Superior temporal gyrus (tissue), 1 donor: ENCODE data around the gene NDC1.
"Not testable (repeated sequence)": the region's sequence is repeated elsewhere in the genome, so short reads cannot be mapped to it uniquely, and the experiment has no call there.

Experiments
- DNase-seq: peaks from one replicate; pipeline ENCODE4 v3.0.0-alpha.2; 2016; ENCODE audit errors: extremely low spot score

Gene NDC1

DNA sequence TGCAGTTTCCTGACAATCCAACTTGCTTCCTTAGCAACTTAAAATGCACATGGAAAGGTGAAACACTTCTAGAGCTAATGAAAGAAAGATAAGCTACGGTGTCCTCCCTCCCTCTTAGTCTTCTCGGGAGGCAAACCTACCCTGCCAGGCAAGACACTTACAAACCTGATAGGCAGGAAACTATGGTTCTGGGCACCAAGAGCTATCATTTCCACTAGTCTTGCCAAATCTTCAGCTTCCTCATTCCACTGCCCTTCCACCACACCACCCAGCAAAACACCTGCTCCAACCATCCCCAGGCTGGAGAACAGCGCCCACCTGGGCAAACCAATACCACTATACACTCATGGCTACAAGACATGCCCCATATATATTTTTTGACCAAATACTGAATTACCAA is 15.2 kb downstream of the NDC1 start:
- DNase-seq, result no peak

DNA sequence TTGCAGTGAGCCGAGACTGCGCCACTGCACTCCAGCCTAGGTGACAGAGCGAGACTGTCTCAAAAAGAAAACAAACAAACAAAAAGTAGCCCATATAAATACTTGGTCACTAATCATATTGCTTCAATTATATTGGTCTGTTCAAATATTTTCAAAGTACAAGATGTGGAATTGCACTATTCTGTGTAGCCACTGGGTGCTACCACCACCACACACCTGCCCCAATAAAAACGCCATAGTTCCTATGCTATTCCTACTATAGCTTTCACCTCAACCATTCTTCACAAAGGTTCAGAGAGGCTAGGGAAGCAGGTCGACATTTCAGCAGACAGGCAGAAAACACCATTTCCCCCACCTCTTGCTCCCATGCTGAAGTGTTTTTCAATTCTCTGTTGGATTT is 16.7 kb downstream of the NDC1 start:
- no peak for DNase-seq

DNA sequence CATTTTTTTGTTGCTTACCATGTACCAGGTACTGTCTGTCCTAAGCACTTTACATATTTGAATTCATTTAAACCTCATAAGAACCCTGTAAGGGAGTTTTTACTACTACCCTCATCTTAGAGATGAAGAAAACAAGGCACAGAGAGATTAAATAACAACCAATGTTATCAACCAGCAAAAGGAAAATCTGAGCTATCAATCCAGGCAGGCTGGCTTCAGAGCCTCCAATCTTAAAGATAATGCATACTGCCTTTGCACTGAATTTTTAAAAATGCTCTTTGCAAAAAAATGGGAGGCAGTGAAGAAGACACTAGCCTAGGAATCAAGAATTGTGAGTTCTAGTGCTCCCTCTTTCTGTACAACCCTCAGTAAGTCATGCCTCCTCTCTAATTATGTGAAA is 18.7 kb downstream of the NDC1 start:
- no peak for DNase-seq

DNA sequence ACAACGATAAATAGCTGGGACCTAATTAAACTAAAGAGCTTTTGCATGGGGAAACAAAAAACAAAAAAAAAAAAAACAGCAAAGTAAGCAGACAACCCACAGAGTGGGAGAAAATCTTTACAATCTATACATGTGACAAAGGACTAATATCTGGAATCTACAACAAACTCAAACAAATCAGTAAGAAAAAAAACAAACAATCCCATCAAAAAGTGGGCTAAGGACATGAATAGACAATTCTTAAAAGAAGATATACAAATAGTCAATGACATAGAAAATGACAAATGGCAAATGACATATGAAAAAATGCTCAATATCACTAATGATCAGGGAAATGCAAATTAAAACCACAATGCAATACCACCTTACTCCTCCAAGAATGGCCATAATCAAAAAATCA is 21.5 kb downstream of the NDC1 start:
- DNase-seq, result not testable (repeated sequence)

DNA sequence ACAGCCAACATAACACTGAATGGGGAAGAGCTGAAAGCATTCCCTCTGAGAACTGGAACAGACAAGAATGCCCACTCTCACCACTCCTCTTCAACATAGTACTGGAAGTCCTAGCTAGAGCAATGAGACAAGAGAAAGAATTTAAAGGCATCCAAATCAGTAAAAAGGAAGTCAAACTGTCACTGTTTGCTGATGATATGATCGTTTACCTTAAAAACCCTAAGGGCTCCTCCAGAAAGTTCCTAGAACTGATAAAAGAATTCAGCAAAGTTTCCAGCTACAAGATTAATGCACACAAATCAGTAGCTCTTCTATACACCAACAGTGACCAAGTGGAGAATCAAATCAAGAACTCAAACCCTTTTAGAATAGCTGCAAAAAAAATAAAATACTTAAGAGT is 22.6 kb downstream of the NDC1 start:
- DNase-seq, result not testable (repeated sequence)

DNA sequence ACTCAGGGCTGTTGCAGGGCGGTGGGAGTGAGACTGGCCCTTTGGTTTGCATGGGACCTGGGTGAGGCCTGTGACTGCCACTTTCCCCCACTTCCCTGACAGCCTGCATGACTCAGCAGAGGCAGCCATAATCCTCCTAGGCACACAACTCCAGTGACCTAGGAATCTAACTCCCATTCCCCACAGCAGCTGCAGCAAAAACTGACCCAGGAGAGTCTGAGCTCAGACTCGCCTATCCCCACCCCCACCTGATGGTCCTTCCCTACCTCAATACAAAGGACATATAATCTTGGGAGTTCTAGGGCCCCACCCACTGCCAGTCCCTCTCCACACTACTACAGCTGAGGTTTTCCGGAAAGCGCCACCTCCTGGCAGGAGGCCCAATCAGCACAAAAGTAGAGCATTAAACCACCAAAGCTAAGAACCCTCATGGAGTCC is 26.7 kb downstream of the NDC1 start:
- no peak for DNase-seq

DNA sequence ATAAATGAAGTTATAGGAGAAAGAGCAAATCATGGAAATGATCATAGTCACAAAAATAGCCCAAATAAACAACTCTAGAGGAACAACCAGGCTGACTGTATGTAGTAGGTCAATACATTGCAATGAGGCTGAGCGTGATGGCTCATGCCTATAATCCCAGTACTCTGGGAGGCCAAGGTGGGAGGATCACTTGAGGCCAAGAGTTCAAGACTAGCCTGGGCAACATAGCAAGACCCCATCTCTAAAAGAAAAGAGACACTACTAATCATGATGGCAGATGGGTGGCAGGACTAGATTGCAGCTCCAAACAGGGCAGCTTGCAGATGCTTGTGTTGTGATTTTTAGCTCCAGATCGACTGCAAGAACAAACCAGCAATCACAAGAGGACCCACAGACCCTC is 27.6 kb downstream of the NDC1 start:
- no peak for DNase-seq

DNA sequence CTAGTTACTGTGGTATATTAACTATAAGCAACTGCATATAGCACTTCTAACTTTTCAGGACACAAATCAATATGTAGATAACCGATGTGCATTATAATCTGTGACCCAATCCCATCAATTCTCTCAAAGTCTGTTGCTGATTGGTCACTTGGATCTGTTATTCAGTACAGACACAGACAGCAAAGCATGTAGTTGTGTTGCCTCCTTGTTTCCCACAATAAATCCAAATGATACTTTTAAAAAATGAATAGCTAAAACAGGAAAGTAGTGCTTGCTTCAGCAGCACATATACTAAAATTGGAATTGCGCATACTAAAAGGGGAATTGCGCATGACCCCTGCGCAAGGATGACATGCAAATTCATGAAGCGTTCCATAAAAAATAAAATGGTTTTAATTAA is 28.1 kb downstream of the NDC1 start:
- no peak for DNase-seq

DNA sequence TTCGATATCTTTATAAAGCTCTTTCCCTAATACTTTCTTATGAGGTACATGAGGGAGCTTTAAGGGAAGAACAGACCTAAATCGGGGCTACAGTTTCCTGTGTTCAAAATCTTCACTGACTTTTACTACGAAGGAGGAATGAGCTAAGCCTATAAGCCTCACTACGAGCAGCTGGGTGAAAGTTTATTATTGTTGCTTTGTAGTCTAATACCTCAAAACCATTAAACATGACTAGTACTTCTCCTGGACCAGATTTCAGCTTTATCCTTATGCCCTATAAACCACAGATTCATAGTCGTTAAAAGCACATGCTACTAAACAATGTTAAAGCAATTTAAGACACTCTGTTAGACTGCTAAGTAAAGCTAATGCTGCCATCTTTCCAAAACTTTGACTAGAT is 30.2 kb downstream of the NDC1 start:
- no peak for DNase-seq

DNA sequence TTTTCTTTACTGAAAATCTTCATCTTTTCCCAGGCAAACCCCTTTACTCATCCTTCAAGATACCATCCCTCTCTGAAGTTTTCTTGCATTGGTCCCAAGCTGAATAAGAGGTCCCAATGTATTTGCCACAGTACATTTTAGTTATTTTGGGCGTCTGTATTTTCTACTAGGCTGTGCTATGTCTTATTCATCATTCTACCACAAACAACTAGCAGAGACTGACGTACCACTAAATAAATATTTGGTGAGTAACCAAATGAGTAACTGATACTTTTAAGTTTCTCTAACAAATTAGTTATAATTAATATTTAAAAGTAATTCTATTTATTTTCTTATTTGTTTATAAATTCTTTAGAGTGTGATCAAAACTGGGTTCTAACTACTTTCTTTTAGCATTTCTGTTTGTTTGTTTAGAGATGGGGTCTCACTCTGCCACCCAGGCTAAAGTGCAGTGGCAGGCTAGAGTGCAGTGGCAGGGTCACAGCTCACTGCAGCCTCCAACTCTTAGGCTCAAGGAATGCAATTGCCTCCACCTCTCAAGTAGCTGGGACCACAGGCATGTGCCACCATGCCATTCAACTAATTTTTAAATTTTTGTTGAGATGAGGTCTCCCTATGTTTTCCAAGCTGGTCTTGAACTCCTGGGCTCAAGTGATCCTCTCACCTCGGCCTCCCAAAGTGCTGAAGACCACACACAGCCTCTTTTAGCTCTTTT is 33.1 kb downstream of the NDC1 start:
- no peak for DNase-seq

DNA sequence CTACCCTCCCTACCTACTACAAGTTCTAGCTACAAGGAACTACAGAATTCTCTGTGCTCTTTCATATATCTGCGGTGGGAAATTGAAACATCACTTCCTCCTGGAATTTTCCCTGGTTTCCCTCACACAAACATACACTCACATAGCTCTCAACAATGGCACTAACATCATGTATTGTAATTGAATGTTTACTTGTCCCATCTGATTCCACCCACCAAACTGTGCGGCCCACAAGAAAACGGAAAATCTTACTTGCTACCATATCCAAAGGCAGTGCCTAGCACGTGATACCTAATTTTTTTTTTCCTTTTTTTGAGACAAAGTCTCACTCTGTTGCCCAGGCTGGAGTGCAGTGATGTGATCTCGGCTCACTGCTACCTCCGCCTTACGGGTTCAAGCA is 33.9 kb downstream of the NDC1 start:
- DNase-seq, result no peak

DNA sequence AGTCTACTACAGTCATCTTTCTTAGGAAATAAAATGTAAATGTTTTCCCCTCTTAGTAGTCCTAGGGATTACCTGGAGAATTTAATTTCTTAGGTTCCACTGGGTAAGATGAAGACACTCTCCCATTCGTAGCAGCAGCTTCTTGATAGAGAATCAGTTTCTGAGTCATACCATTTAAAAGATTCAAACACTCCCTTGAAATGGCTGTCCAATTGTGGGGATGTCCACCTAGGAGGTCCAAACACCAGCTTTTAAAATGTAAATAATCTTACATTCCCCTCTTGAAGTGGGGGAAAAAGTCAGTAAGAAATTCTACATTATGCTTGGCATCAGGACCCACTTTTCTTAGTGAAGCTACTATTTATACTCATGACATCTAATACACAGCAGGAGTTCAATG is 37.5 kb downstream of the NDC1 start:
- no peak for DNase-seq

DNA sequence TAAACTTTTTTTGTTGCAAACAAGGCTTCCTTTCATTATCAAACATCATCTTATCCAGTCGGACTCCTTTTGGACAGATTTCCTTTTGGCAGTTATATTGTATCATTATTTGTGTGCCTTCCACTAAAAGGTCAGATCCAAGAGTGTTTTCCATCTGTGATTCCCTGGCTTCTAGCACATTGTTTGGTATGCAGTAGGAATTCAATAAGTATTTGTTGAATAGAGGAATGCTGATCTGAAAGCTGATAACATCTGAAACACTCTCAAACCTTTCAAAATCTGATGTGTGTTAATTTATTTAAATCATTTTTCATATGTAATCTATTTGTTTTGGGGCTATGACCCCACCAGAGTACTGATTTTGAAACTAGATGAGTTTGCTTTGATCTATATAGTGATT is 39.0 kb downstream of the NDC1 start:
- no peak for DNase-seq

DNA sequence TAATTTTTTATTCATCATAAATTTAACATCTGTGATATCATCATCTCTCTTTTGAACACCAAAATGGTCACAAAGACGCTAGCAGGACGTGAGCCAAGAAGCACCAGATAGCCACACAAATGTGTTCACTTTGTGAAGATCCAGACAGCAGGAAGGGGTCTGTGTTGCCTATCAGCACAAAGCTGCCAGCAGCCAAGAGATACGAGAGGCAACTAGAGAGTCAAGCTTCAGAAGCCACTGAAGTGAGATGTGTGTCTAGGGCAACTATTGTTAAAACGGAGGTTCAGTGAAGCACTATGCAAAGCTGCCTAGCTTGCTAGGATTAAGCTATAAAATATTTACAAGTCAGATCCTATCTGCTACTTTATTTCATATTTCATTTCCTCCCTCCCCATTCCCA is 45.3 kb downstream of the NDC1 start:
- no peak for DNase-seq

DNA sequence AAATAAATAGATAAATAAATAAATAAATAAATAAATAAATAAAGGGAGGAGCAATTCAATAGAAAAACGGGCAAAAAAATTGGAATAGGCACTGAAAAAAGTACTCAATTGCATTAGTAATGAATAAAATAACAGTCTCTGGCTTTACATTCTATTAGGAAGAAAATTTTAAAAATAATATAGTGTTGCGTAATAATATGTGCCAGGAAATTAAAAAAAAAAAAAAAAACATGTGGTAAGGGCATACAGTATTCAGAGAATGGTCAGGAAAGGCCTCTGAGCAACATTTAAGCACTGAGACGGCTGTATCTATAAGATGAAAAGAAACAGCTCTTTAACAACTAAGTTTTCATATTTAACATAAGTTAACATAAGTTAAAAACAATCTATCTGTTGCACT is 50.4 kb downstream of the NDC1 start:
- no peak for DNase-seq

DNA sequence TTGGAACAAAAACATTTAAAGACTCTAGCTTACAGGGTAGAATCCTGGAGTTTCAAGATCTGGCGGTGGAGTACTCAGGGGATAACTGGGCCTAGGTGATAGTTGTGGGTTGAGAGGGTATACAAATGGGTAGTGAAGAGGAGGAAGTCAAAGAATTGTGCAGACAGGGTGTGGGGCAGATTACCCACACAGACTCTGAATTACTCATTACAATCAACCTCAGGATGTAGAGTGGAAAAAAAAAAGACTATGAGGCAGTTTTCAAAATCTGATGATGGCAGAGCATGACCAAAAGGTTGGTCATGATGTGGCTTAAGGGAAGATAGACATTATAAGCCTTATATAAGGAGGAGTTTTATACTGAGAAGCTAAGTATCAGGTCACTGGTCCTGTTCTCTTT is 55.0 kb downstream of the NDC1 start:
- no peak for DNase-seq

DNA sequence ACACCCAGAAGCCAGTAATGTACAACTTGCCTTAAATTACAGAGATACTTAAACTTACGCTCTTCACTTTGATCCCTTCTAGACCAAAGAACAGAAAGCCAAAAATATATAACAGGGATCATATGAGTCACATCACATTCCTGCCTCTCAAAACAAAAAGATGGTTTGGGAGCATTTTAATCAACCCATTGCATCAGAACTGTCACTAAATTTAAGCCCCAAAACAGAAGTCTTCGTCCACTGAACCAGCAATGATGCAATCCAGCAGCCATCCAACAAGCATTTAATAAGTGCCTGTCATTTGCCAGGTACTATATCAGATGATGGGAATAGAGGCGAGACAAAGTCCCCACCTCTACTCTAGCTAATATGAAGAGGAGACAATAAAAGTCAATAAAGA is 56.4 kb downstream of the NDC1 start:
- DNase-seq, result no peak

DNA sequence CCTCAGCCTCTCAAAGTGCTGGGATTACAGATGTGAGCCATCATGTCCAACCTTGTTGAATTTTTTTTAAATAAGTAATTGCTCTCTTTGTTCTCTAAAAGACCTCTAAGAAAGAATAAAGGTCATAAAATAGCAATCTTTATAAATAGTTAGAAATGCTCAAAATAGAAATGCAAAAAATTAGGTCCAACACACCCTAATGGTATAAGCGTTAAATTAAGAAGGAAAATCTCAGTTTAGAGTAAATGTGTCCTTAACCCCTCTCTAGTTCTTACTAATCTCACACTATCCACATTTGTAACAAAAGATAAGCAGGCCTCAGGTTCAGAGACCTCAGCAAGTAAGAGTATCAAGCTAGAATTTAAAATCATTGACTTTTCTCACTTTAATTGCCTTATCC is 60.8 kb downstream of the NDC1 start:
- no peak for DNase-seq

DNA sequence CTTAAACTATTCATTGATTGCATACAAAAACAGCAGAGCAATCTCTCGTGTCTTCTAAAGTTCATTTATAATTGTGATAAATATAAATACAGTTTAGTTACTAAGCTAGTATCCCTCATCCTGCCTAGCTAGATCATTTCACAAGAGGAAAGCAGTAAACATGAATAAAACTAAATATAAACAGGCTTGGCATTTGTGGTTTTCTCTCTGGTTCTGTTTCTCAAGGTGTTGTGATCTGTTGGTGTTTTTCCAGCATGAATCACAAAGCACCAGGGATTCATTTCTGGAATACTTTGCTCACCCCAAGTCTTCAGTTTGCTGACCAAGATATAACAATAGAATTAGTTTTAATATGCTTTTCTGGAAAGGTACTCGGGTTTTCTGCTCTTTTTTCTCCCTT is 66.4 kb downstream of the NDC1 start:
- no peak for DNase-seq

DNA sequence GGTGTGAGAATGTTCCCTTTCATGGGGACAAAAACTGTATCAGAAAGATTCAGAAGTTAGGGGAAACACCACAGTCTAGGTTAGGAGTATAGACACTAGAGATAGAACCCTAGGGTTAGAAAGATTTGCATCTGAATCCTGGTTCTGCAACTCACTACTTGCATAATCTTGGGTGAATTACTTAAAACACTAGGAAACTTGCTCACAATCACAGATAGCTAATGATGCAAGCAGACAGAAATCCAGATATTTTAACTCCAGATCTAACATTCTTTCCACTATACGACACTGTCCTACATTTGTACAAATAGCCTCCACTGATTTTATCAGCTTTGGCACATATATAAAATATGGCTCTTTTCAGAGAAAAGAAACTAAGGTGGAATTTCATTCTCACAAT is 68.3 kb downstream of the NDC1 start:
- no peak for DNase-seq

DNA sequence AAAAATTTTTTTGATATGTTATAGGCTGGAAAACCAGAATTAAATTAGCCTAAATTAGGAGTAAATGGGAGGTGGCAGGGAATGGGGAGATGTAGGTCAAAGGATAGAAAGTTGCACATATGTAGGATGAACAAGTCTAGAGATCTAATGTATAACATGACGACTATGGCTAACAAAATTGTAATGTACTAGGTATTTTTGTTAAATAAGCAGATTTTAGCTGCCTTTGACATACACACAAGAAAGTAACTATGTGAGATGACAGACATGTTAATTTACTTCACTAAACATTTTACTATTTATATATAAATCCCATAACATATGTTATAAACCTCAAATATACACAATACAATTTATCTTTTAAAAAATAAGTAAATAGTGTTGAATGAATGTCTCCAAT is 68.9 kb downstream of the NDC1 start:
- DNase-seq, result no peak

DNA sequence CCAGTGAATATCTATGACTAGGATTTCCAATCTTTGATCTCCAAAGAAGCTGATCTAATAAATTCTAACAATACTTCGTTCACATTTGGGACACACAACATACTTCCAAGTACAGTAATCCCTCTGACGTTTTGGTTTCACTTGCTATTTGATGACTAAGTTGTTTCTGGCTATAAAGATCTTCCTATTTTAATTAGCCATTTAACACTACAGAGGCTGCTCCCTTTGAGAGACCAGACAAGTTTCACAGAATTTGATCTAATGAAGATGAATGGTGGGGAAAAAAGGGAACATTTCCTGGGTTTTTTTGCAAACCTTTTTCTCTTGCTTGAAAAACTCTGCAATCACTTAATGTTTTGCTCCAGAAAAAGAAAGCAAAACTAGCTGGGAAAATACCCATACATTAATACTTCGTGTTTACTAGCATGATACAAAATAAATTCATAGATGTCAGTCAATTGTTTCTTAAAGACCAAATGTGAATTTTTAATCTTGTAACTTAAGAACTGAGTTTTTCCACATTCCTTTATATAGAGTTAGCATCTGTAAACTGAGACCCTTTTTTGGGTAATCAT is 71.2 kb downstream of the NDC1 start:
- DNase-seq, result no peak

DNA sequence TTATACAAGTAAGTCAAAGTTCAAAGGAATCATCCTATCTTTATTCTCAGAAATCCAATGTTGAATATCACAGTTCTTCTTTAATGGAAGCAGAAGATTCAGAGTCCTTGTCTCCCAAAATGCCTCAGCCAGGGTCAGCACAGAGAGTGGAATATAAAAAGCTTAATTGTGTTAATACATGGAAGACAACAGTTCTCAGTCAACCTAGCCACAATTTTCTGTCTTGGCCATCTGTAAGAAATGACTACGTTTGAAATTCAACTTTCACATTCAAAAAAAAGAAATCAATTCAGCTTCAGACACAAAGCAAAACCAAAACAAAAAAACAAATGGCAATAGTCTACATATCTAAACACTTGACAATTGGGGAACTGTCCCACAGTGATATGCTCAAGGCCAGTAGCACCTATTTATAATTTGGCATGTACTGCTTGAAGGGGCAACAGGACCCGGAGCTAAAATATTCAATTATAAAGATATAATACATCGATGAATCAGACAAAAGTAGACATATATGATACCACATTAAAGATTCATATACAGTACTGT is 71.8 kb downstream of the NDC1 start:
- DNase-seq, result no peak

DNA sequence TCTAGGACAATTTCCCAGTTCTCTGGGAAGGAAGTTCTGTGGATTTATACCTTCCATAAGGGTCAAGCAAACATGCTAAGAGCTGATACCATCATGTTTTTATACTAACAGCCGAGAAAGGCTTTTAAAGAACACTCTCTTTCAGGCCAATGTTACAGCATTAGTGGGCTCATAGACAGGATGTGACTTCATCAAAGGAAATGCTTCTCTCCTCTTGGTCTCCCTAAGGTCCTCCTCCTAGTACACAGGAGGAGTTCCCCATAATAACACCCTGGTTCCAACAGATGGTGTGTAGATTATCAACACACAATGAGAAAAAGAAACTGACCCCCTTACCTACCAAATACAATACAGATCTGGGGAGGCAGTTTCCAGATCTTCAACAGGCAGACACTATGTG is 72.4 kb downstream of the NDC1 start:
- no peak for DNase-seq
